HG03139 (cell line): ENCODE results near the gene TGFBR2.

Experiments
- ATAC-seq: cut with Tn5 transposase; IDR thresholded peaks from one replicate; pipeline ENCODE4 v1.9.1; 2021; ENCODE audit not compliant: unreplicated experiment

The TGFBR2 gene

GRCh38 chr3:30633718-30634117 is 27.3 kb downstream of the TGFBR2 start:
- ATAC-seq: no peak

GRCh38 chr3:30634761-30635735 is 28.6 kb downstream of the TGFBR2 start:
- ATAC-seq: no peak

GRCh38 chr3:30637310-30638219 is 31.2 kb downstream of the TGFBR2 start:
- no peak for ATAC-seq

GRCh38 chr3:30638685-30639412 is 32.4 kb downstream of the TGFBR2 start:
- ATAC-seq: no peak

GRCh38 chr3:30639937-30640336 is 33.5 kb downstream of the TGFBR2 start:
- peak; percentile 74 for ATAC-seq

GRCh38 chr3:30640851-30641250 is 34.5 kb downstream of the TGFBR2 start:
- ATAC-seq: no peak

GRCh38 chr3:30641416-30642251 is 35.2 kb downstream of the TGFBR2 start:
- ATAC-seq: no peak

- ATAC-seq: no peak
Measured at GRCh38 chr3:30642849-30643361, 36.5 kb downstream of the TGFBR2 start.

GRCh38 chr3:30643763-30644462 is 37.5 kb downstream of the TGFBR2 start:
- ATAC-seq: no peak

- ATAC-seq: peak; percentile 58
Measured at GRCh38 chr3:30644615-30645014, 38.2 kb downstream of the TGFBR2 start.

- ATAC-seq: no peak
Measured at GRCh38 chr3:30645077-30645476, 38.7 kb downstream of the TGFBR2 start.

- ATAC-seq: no peak
Measured at GRCh38 chr3:30646181-30646876, 39.9 kb downstream of the TGFBR2 start.

GRCh38 chr3:30646961-30647752 is 40.8 kb downstream of the TGFBR2 start:
- no peak for ATAC-seq

- no peak for ATAC-seq
Measured at GRCh38 chr3:30648670-30649357, 42.4 kb downstream of the TGFBR2 start.

- peak; percentile 40 for ATAC-seq
Measured at GRCh38 chr3:30649572-30650318, 43.3 kb downstream of the TGFBR2 start.

GRCh38 chr3:30650348-30650995 is 44.1 kb downstream of the TGFBR2 start:
- no peak for ATAC-seq
